Fibroblast of the aortic adventitia (primary cell): ENCODE measurements around the gene RBPJ. TPM values are rescaled to one million over a fixed set of nuclear protein-coding genes. Genes with fewer than 3 reads are reported as not detected.
A peak's percentile ranks its signal among the peaks of the same experiment; 100 is the strongest.

ENCODE experiments used
- DNase-seq: peaks from one replicate; pipeline ENCODE4 v3.0.0-alpha.2; 2010; ENCODE audit warnings: low read depth
- H3K4me3 ChIP-seq: 2 replicates; pipeline ENCODE4 v1.5.1; 2011; ENCODE audit warnings: low read depth, mild to moderate bottlenecking, control low read depth, low read length, moderate library complexity
- CTCF ChIP-seq: IDR thresholded peaks from 2 replicates; pipeline ENCODE4 v1.5.1; 2011; ENCODE audit warnings: mild to moderate bottlenecking, low read length, control low read depth, inconsistent platforms; ENCODE audit not compliant: insufficient read depth
- total RNA-seq: library from RNA; depleted of rRNA; stranded (reverse); fragments of >200 nt; gene quantifications from 2 replicates; pipeline ENCODE4 v1.2.3, GENCODE V29; 2012; ENCODE audit warnings: low replicate concordance

The RBPJ gene
- total RNA-seq, 1 donor, result 264 TPM

- no peak overlapping the region for H3K4me3 ChIP-seq
- no peak for TF ChIP-seq CTCF
- peak; percentile 57 for DNase-seq
Measured at GRCh38 chr4:26300314-26301307, 20.2 kb upstream of the RBPJ start.

GRCh38 chr4:26302031-26302899, 18.5 kb upstream of the RBPJ start:
- no peak for TF ChIP-seq CTCF
- no peak overlapping the region for H3K4me3 ChIP-seq
- no peak for DNase-seq

- TF ChIP-seq CTCF, result no peak
- no peak overlapping the region for H3K4me3 ChIP-seq
- no peak for DNase-seq
Measured at GRCh38 chr4:26303008-26303407, 17.8 kb upstream of the RBPJ start.

GRCh38 chr4:26307037-26307800, 13.6 kb upstream of the RBPJ start:
- no peak for TF ChIP-seq CTCF
- no peak for DNase-seq
- H3K4me3 ChIP-seq, result no peak overlapping the region

- TF ChIP-seq CTCF, result no peak
- no peak for DNase-seq
- no peak overlapping the region for H3K4me3 ChIP-seq
Measured at GRCh38 chr4:26308568-26308967, 12.2 kb upstream of the RBPJ start.

GRCh38 chr4:26310264-26310663, 10.6 kb upstream of the RBPJ start:
- no peak for DNase-seq
- no peak for TF ChIP-seq CTCF
- H3K4me3 ChIP-seq, result no peak overlapping the region
